ENCODE data around the gene SMAP2.

DNA sequence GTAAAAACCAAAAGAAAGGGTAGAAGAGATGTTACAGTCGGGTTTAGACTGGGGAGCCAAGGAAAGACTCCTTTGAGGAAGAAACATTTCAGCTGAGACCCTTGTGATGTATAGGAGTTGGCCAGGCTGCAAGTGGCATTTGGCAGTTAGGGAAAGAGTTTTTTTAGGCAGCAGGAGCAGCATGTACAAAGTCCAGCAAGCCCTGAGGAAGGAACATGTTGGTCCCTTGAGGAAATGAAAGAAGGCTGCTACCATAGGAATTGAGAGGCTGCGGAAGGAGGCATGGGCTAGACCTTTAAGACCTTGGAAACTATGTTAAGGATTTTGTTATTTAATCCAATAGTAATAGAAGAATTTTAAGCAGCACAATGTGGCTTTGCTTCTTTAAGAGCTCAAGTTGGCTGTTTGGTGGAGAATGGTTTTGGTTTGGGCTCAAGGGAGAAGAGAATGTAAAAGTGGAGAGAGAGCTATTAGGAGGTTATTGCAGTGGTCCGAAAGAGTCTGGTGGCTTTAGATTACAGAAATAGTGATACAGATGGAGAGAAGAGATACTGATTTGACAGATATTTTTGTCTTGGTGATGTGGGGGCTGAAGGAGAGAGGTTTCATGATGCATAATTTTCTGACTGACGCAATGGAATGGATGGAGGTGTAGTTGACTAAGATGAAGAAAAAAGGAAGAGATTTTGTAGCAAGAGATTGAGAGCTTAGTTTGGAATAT, 26.6 kb downstream of the SMAP2 start:
- TF ChIP-seq CTCF (conservative IDR thresholded peaks at IDR 0.05; ENCODE audit: low read depth, low read length) (no peak), CEBPB (IDR thresholded peaks at IDR 0.05; ENCODE audit: low read depth, low read length) (no peak), RAD21 (IDR thresholded peaks at IDR 0.05; ENCODE audit: low read length) (no peak), RFX5 (IDR thresholded peaks at IDR 0.05; ENCODE audit: low read depth, low read length) (no peak), MXI1 (IDR thresholded peaks at IDR 0.05; ENCODE audit: borderline replicate concordance, low read depth, low read length) (no peak), POLR2A (IDR thresholded peaks at IDR 0.05; ENCODE audit: low read depth, low read length) (no peak), BHLHE40 (IDR thresholded peaks at IDR 0.05; ENCODE audit: low read depth, low read length) (no peak), SMC3 (IDR thresholded peaks at IDR 0.05; ENCODE audit: low read depth, low read length) (no peak), MAZ (IDR thresholded peaks at IDR 0.05; ENCODE audit: borderline replicate concordance, low read depth, low read length) (no peak), RCOR1 (IDR thresholded peaks at IDR 0.05; ENCODE audit: insufficient replicate concordance, low read length) (no peak), ELK1 (IDR thresholded peaks at IDR 0.05; ENCODE audit: borderline replicate concordance, low read depth, low read length) (no peak)

Data from IMR-90 (cell line).